Stimulated activated memory B cell treated with anti-CD40 and anti-IgM and Interleukin-4, amounts not matched to agents 10 μg/mL and 1 μg/mL and 100 μg/mL, for 72 hours (primary cell): ENCODE results near the gene LCE6A.
A peak's percentile ranks its signal among the peaks of the same experiment; 100 is the strongest.

ENCODE experiments used
- ATAC-seq: fragments of 150-1000 bp; cut with Tn5 transposase; 2 replicates; pipeline ENCODE4 v1.10.0; 2021
- H3K27ac Mint-ChIP-seq: one replicate; pipeline ENCODE4 v1.8.0; 2022; ENCODE audit warnings: mild to moderate bottlenecking, mixed read lengths
- H3K27me3 Mint-ChIP-seq: one replicate; pipeline ENCODE4 v1.8.0; 2022; ENCODE audit warnings: mixed read lengths
- H3K36me3 Mint-ChIP-seq: one replicate; pipeline ENCODE4 v1.8.0; 2022; ENCODE audit warnings: mixed read lengths
- H3K4me1 Mint-ChIP-seq: one replicate; pipeline ENCODE4 v1.8.0; 2022; ENCODE audit warnings: mixed read lengths
- H3K4me3 Mint-ChIP-seq: one replicate; pipeline ENCODE4 v1.8.0; 2022; ENCODE audit warnings: mild to moderate bottlenecking, moderate library complexity, mixed read lengths
- H3K9me3 Mint-ChIP-seq: one replicate; pipeline ENCODE4 v1.8.0; 2022; ENCODE audit warnings: mixed read lengths

The LCE6A gene

GRCh38 chr1:152886085-152886484 is 43.4 kb downstream of the LCE6A start:
- H3K36me3 Mint-ChIP-seq, result no peaks in the 10 kb centered on the region
- no peak for ATAC-seq
- no peak overlapping the region for H3K4me3 Mint-ChIP-seq
- H3K27ac Mint-ChIP-seq, result no peak overlapping the region
- H3K4me1 Mint-ChIP-seq, result no peaks in the 10 kb centered on the region
- no peaks in the 10 kb centered on the region for H3K9me3 Mint-ChIP-seq
- H3K27me3 Mint-ChIP-seq, result peaks cover 10% of the 10 kb centered on the region

- Mint-ChIP-seq H3K27me3 (peaks cover 10% of the 10 kb centered on the region), H3K4me1 (no peaks in the 10 kb centered on the region), H3K4me3 (no peak overlapping the region), H3K9me3 (no peaks in the 10 kb centered on the region), H3K27ac (no peak overlapping the region), H3K36me3 (no peaks in the 10 kb centered on the region)
- ATAC-seq, result peak; percentile 37
These were observed 44.2 kb downstream of the LCE6A start for GRCh38 chr1:152886758-152887409.

- H3K4me1 Mint-ChIP-seq, result no peaks in the 10 kb centered on the region
- H3K27me3 Mint-ChIP-seq, result peaks cover 11% of the 10 kb centered on the region
- ATAC-seq, result no peak
- no peaks in the 10 kb centered on the region for H3K36me3 Mint-ChIP-seq
- no peak overlapping the region for H3K4me3 Mint-ChIP-seq
- no peak overlapping the region for H3K27ac Mint-ChIP-seq
- H3K9me3 Mint-ChIP-seq, result no peaks in the 10 kb centered on the region
These were observed 45.5 kb downstream of the LCE6A start for GRCh38 chr1:152888126-152888525.
